Activated naive CD4-positive, alpha-beta T cell treated with anti-CD3 and anti-CD28 coated beads, Interleukin-2, amount 10 ng/mL, durations not matched to agents 7 days and 5 days (primary cell): ENCODE measurements around the gene ARPC1B.
"Not testable (repeated sequence)": the region's sequence is repeated elsewhere in the genome, so short reads cannot be mapped to it uniquely, and the experiment has no call there.

Experiments
- CTCF ChIA-PET: fragments of 350-600 bp; sonication (Branson Sonifier 250); formaldehyde crosslinking; loops from one replicate; lab custom pipeline; 2021; ENCODE audit warnings: antibody characterized with exemption; lab: Charles Lee
- DNase-seq: peaks from one replicate; pipeline ENCODE4 v3.0.0-alpha.2; 2020
- H3K27ac Mint-ChIP-seq: one replicate; pipeline ENCODE4 v1.8.0; 2021; ENCODE audit warnings: mild to moderate bottlenecking, moderate library complexity, mixed read lengths
- H3K27me3 Mint-ChIP-seq: one replicate; pipeline ENCODE4 v1.8.0; 2021; ENCODE audit warnings: mild to moderate bottlenecking, mixed read lengths
- H3K36me3 Mint-ChIP-seq: one replicate; pipeline ENCODE4 v1.8.0; 2021; ENCODE audit warnings: mixed read lengths
- H3K4me1 Mint-ChIP-seq: one replicate; pipeline ENCODE4 v1.8.0; 2021; ENCODE audit warnings: mixed read lengths
- H3K4me3 Mint-ChIP-seq: one replicate; pipeline ENCODE4 v1.8.0; 2021; ENCODE audit warnings: mild to moderate bottlenecking, moderate library complexity, mixed read lengths
- H3K9me3 Mint-ChIP-seq: one replicate; pipeline ENCODE4 v1.8.0; 2021; ENCODE audit warnings: mixed read lengths

The ARPC1B gene

GRCh38 chr7:99357701-99358490 lies 16.6 kb upstream of the ARPC1B start:
- DNase-seq: no peak
- Mint-ChIP-seq H3K27me3 (no peaks in the 10 kb centered on the region), H3K27ac (no peak overlapping the region), H3K4me1 (no peaks in the 10 kb centered on the region), H3K36me3 (peaks cover 40% of the 10 kb centered on the region), H3K9me3 (no peaks in the 10 kb centered on the region), H3K4me3 (no peak overlapping the region)
- CTCF ChIA-PET: interaction anchor here (0.8 kb wide), 1 partner anchor 17 kb away, joined by 3 read pairs; no protein-coding TSS in a partner anchor

GRCh38 chr7:99358521-99358920 lies 16.0 kb upstream of the ARPC1B start:
- H3K9me3 Mint-ChIP-seq, H3K27me3 Mint-ChIP-seq, DNase-seq, H3K27ac Mint-ChIP-seq, CTCF ChIA-PET, H3K4me3 Mint-ChIP-seq, H3K4me1 Mint-ChIP-seq: not testable (repeated sequence)
- peaks cover 44% of the 10 kb centered on the region for H3K36me3 Mint-ChIP-seq

GRCh38 chr7:99359465-99360154 lies 14.9 kb upstream of the ARPC1B start:
- no peak overlapping the region for H3K27ac Mint-ChIP-seq
- no peaks in the 10 kb centered on the region for H3K27me3 Mint-ChIP-seq
- no peaks in the 10 kb centered on the region for H3K9me3 Mint-ChIP-seq
- H3K4me3 Mint-ChIP-seq: no peak overlapping the region
- CTCF ChIA-PET: interaction anchor here (0.7 kb wide), 1 partner anchor 27 kb away, joined by 3 read pairs; no protein-coding TSS in a partner anchor
- peaks cover 45% of the 10 kb centered on the region for H3K36me3 Mint-ChIP-seq
- no peaks in the 10 kb centered on the region for H3K4me1 Mint-ChIP-seq
- DNase-seq: no peak

- Mint-ChIP-seq H3K27ac (no peak overlapping the region), H3K4me1 (peaks cover 4% of the 10 kb centered on the region), H3K4me3 (no peak overlapping the region), H3K27me3 (no peaks in the 10 kb centered on the region), H3K9me3 (no peaks in the 10 kb centered on the region), H3K36me3 (peaks cover 51% of the 10 kb centered on the region)
- no peak for DNase-seq
- CTCF ChIA-PET: interaction anchor here (1.0 to 1.5 kb wide), 3 partner anchors 13 to 53 kb away, joined by 3 to 4 read pairs (median 4); no protein-coding TSS in a partner anchor
These were observed 11.7 kb upstream of the ARPC1B start for GRCh38 chr7:99362801-99363200.

GRCh38 chr7:99363286-99363685 lies 11.2 kb upstream of the ARPC1B start:
- Mint-ChIP-seq H3K27ac (no peak overlapping the region), H3K4me3 (no peak overlapping the region), H3K36me3 (peaks cover 46% of the 10 kb centered on the region), H3K4me1 (peaks cover 4% of the 10 kb centered on the region), H3K9me3 (no peaks in the 10 kb centered on the region), H3K27me3 (no peaks in the 10 kb centered on the region)
- no peak for DNase-seq
- CTCF ChIA-PET: interaction anchor here (1.0 to 1.5 kb wide), 2 partner anchors 14 to 17 kb away, joined by 3 to 4 read pairs; no protein-coding TSS in a partner anchor

- Mint-ChIP-seq H3K9me3 (no peaks in the 10 kb centered on the region), H3K27me3 (no peaks in the 10 kb centered on the region), H3K4me3 (no peak overlapping the region), H3K4me1 (peaks cover 24% of the 10 kb centered on the region), H3K27ac (peak overlapping the region; percentile 7), H3K36me3 (peaks cover 47% of the 10 kb centered on the region)
- CTCF ChIA-PET: interaction anchor here (0.6 to 2.8 kb wide), 12 partner anchors 9 to 260 kb away, joined by 3 to 13 read pairs (median 4); no protein-coding TSS in a partner anchor
- DNase-seq: peak; percentile 78
These were observed 9.0 kb upstream of the ARPC1B start for GRCh38 chr7:99365318-99366141.

- no peak for DNase-seq
- Mint-ChIP-seq H3K36me3 (peaks cover 41% of the 10 kb centered on the region), H3K27ac (no peak overlapping the region), H3K4me1 (peaks cover 27% of the 10 kb centered on the region), H3K27me3 (no peaks in the 10 kb centered on the region), H3K4me3 (no peak overlapping the region), H3K9me3 (no peaks in the 10 kb centered on the region)
- CTCF ChIA-PET: interaction anchor here (0.9 to 2.8 kb wide), 3 partner anchors 16 to 33 kb away, joined by 3 to 12 read pairs (median 5); no protein-coding TSS in a partner anchor
These were observed 7.9 kb upstream of the ARPC1B start for GRCh38 chr7:99366646-99367045.

- peaks cover 30% of the 10 kb centered on the region for H3K36me3 Mint-ChIP-seq
- H3K4me1 Mint-ChIP-seq: peaks cover 39% of the 10 kb centered on the region
- no peak for DNase-seq
- no peak overlapping the region for H3K27ac Mint-ChIP-seq
- CTCF ChIA-PET: interaction anchor here (1.2 kb wide), 1 partner anchor 9 kb away, joined by 4 read pairs; no protein-coding TSS in a partner anchor
- H3K27me3 Mint-ChIP-seq: no peaks in the 10 kb centered on the region
- H3K4me3 Mint-ChIP-seq: no peak overlapping the region
- H3K9me3 Mint-ChIP-seq: no peaks in the 10 kb centered on the region
These were observed 5.7 kb upstream of the ARPC1B start for GRCh38 chr7:99368750-99369389.

- H3K27me3 Mint-ChIP-seq: no peaks in the 10 kb centered on the region
- no peak for DNase-seq
- peaks cover 25% of the 10 kb centered on the region for H3K36me3 Mint-ChIP-seq
- CTCF ChIA-PET: interaction anchor here (1.1 to 1.7 kb wide), 2 partner anchors 17 to 24 kb away, joined by 3 to 8 read pairs; no protein-coding TSS in a partner anchor
- H3K9me3 Mint-ChIP-seq: no peaks in the 10 kb centered on the region
- no peak overlapping the region for H3K4me3 Mint-ChIP-seq
- H3K4me1 Mint-ChIP-seq: peaks cover 39% of the 10 kb centered on the region
- peak overlapping the region; percentile 65 for H3K27ac Mint-ChIP-seq
These were observed 4.7 kb upstream of the ARPC1B start for GRCh38 chr7:99369767-99370391.

- peaks cover 15% of the 10 kb centered on the region for H3K36me3 Mint-ChIP-seq
- no peaks in the 10 kb centered on the region for H3K9me3 Mint-ChIP-seq
- H3K4me1 Mint-ChIP-seq: peaks cover 41% of the 10 kb centered on the region
- H3K4me3 Mint-ChIP-seq: no peak overlapping the region
- H3K27me3 Mint-ChIP-seq: no peaks in the 10 kb centered on the region
- H3K27ac Mint-ChIP-seq: no peak overlapping the region
- DNase-seq: no peak
- CTCF ChIA-PET: interaction anchor here (1.7 kb wide), 1 partner anchor 16 kb away, joined by 8 read pairs; no protein-coding TSS in a partner anchor
These were observed 3.1 kb upstream of the ARPC1B start for GRCh38 chr7:99371376-99371920.

GRCh38 chr7:99372275-99373090 lies 2.0 kb upstream of the ARPC1B start:
- DNase-seq: no peak
- CTCF ChIA-PET: interaction anchor here (0.9 kb wide), 1 partner anchor 11 kb away, joined by 5 read pairs; no protein-coding TSS in a partner anchor
- Mint-ChIP-seq H3K27me3 (no peaks in the 10 kb centered on the region), H3K27ac (no peak overlapping the region), H3K9me3 (no peaks in the 10 kb centered on the region), H3K4me1 (peaks cover 48% of the 10 kb centered on the region), H3K4me3 (peak overlapping the region; percentile 52), H3K36me3 (peaks cover 10% of the 10 kb centered on the region)
